ENCODE measurements around the gene FAR2.
"Not testable (repeated sequence)": the region's sequence is repeated elsewhere in the genome, so short reads cannot be mapped to it uniquely, and the experiment has no call there.

Gene FAR2

DNA sequence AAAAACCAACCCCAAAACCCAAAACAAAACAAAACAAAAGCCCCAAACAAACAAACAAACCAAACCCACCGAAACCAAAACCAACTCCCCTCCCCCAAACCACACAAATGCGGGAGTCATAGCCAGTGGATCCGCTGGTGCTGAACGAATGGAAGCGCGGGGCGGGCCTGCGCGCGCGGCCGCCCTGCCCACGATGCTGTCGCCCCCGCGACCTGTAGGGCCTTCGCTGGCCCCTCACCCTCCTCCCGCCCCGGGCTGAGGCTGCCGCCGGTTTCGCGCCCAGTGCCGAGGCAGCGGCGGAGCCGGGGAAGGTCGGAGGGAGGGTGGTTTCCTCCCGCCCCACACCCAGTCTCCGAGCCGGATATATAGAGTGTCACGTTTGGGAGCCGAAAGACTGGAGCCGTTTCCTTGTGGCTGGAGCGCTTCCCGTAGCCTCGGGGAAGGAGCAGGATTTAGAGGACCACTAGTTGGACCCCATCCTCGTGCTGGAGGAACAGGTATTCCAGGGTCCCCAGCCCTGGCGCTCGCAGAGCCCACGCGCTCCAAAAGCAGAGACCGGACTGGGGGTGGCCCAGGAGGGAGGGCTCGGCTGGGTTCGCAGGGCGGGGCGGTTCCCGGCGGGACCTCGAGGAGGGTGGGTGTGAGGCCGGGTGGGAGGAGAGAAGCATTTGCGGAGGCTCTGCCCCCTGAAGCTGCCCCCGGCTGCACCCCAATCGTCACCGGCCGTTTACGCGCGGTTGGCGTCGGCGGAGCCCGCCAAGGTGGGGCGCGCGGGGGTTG lies at the start of gene FAR2:
Gene FAR2 (plus strand): TSS at position 368 of the 780 bp plus-strand sequence. CDS start 121,172 bp downstream, outside the sequence.
- peak in 29 of 56 donors; percentile 22 to 66 (median 46) for DNase-seq

DNA sequence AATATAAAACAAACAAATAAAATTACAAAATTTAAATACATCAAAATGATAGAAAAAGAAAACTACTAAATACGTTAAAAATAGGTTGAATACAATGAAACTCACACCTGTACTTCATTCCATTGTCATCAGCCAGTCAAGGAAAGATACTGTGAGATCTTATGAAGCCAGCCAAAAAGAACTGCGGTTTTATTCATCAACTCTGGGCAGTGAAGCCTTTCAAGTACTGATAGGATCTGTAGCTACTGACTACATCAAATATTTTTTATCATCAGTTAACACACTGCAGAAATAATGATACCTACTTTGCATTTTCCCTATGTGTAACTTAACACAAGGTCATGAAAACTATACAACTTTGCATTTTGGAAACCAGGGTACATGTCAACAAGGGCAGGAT lies 46.3 kb upstream of the FAR2 start:
- no peak for DNase-seq

DNA sequence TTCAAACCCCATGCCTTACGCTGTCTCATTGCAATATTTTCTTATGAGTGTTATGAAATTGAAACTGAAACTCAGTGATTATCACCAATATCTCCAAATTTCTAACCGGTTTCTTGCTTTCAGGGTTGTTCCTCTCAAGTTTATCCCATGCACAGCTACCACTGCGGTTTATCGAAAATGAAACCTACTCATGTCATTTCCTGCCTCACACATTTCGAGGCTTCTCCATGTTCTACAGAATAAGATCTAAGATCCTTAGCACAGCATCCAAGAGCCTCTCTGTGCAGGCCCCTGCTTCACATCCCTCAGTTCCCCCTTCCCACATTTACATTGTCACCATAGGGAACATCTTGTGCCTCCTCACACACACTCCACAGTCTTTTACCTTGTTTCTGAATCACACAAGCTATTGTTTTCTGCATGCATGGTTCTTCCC lies 45.5 kb upstream of the FAR2 start:
- DNase-seq: no peak

DNA sequence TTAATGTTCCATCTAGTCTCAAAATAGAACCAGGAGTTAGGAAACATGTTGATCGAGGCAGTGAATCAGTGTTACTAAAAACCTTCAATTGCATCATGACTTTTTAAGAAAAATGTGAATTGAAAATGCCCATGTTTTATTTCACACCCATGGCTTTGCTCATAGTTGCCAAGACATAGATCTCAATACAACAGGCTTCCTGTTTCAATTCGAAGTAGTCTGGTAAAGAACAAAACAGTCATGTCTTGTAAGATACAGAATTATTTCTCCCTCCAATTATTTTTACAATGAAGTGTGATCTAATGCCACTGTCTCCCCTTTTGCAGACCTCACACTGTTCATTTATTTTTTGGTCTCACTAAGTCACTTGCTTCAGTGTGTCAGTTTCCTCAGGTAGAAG lies 44.6 kb upstream of the FAR2 start:
- DNase-seq: no peak

DNA sequence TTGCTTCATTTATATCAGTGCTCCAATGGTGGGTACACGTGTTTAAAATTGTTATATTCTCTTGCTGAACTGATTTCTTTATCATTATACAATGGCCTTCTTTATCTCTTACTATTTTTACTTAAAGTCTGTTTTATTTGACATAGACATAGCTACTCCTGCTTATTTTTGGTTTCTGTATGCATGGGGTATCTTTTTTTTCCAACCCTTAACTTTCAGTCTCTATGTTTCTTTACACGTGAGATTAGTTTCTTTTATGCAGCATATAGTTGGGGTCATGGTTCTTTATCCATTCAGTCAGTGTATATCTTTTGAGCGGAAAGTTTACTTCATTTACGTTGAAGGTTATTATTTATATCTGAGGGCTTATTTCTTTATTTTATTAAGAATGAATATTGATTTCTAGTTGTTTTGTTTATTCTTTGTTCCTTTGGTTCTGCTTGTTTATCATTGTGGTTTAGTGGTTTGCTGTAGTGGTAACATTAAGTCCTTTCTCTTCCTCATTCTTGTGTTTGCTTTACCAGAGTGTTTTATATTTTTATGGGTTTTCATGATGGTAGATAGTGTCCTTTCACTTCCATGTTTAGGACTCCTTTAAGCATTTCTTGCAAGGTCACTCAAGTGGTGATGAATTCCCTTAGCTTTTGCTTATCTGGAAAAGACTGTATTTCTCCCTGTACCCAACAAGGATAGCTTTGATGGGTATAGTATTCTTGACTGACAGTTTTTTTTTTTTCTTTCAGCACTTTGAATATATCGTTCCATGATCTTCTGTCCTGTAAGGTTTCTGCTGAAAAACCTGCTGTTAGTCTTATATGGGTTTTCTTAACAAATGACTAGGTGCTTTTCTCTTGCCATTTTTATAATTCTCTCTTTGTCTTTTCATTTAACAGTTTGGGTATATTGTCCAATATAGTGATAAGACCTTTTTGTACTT lies 38.3 kb upstream of the FAR2 start:
- DNase-seq: no peak

DNA sequence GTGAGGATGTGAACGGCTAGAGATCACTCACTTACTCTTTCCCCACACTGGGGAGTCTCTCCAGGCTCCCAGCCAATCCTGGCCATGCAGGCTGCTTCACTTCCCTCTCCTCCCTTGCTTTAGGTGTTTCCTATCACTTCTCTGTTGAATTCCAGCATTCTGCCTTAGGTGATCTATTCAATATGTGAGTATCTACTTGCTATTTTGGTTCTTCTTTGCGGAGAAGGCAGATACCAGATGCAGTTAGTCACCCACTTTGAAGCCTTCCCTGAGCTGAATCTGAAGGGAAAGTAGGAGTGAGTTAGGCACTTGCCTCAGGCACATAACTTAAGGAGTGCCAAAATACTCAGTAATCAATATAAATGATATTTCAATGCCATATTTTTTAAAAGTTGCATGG lies 36.0 kb upstream of the FAR2 start:
- DNase-seq: peak in 7 of 56 donors; percentile 2 to 44 (median 18)

DNA sequence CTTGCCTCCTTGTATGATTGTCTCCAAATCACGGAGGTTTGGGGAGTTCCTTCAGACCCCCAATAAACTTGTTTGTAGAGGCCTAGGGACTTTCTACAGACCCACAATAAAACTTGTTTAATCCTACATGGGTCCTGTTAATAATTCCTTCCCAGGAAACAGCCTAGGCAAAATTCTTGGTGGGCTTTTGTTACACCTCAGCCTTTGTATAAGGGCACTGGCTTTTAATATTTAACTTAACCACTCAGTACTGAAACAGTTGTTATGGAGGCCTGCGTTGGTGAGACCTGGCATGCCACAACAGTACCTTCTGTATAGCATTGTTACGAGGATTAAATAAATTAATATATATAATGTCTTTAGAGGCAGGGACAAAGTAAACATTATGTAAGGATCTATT lies 32.7 kb upstream of the FAR2 start:
- DNase-seq: no peak

DNA sequence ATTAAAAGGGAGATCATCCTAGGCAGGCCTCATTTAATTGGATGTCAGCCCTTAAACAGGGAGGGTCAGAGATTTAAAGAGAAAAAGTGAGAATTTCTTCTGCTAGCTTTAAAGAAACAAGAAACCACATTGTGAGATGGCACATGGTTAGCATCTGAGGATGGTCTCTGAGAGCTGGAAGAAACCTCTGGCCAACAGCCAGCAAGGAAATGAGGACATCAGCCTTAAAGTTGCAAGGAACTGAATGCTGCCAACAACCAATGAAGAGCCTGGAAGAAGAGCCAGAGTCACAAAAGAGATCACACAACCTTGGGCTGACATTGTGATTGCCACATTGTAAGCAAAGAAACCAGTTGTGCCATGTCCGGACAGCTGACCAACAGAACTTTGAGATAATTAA lies 17.5 kb upstream of the FAR2 start:
- no peak for DNase-seq

DNA sequence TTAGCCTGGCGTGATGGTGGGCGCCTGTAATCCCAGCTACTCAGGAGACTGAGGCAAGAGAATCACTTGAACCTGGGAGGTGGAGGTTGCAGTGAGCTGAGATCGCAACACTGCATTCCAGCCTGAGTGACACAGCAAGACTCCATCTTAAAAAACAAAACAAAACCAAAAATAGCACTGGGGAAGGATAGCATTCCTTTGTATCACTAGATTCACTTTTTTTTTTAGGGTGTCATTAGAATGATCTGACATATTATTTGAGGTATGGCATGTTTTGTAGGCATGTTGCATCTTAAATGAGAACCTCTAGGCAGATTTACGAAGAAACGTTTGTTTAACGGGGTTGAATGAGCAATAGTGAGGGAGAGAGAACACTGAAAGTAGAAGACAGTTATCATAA lies 16.8 kb upstream of the FAR2 start:
- DNase-seq: no peak

DNA sequence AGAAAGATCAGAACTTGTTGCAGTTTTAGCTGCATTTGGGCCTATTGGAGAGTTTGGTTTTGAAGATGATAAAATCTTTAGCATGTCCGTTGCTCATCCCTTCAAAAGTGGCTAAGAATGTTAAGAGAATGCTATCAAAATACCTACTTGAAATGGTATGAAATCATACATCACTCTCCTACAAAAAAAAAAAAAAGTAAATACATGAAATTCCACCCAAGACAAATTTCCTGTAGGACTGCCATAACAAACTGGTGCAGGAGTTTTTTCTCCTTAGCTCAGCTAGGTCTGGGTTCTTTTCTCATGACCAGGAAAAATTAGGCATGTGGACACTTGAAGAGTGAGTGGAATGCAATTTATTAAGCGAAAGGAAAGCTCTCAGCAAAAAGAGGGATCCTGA lies 15.9 kb upstream of the FAR2 start:
- DNase-seq: no peak

DNA sequence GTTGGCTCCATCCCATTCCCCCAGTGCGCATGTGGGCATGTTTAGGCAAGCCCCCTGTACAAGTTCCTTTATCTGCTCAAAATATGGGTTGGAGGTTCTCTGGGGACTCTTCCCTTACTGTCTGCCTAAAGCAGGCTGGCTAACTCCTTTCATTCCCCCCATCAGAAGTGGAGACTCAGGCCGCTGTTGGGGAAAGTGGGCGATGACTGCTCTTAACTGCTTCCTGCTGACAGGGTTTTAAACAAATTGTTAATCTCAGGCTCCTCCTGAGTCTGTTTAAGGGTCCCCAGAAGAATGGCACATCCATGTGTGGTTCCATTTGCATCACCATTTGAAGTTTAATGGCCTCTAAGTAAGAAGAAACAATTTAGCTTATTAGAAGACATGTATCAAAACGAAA lies 15.4 kb upstream of the FAR2 start:
- DNase-seq: no peak

DNA sequence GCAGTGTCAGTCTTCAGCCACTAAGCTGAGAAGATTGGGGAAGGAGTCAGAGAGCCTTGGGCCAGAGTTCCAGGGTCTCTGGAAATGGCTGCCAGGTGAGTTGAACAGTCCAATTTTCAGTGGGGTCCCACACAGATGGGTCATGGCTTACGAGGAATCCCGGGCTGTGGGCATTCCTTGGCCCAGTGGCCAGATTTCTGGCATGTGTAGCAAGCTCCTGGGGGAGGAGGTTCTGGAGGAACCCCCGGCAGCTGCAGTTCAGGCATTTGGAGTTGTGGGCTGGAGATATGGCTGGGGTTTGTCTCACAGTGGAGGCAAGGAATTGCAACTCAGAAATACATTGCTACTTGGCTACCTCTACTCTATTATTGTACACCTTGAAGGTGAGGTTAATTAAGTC lies 10.8 kb upstream of the FAR2 start:
- not testable (repeated sequence) for DNase-seq

DNA sequence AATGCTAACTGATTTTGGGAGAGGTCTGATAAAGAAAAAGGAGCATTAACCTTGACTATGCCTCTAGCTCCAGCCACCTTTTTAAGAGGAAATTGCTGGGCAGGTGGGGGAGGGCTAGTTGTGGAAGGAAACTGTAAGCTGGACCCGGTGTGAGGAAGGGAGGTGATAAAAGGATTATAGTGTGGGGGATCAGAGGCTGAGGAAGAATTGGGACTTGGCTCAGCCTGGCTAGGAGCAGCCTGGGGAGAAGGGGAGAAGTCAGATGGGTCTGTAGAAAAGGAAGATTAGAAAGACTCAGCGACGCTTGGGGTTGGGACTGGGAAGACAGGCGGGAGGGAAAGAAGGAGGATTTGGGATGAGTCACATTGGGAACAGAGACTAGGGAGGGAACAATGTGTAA lies 10.2 kb upstream of the FAR2 start:
- DNase-seq: not testable (repeated sequence)

DNA sequence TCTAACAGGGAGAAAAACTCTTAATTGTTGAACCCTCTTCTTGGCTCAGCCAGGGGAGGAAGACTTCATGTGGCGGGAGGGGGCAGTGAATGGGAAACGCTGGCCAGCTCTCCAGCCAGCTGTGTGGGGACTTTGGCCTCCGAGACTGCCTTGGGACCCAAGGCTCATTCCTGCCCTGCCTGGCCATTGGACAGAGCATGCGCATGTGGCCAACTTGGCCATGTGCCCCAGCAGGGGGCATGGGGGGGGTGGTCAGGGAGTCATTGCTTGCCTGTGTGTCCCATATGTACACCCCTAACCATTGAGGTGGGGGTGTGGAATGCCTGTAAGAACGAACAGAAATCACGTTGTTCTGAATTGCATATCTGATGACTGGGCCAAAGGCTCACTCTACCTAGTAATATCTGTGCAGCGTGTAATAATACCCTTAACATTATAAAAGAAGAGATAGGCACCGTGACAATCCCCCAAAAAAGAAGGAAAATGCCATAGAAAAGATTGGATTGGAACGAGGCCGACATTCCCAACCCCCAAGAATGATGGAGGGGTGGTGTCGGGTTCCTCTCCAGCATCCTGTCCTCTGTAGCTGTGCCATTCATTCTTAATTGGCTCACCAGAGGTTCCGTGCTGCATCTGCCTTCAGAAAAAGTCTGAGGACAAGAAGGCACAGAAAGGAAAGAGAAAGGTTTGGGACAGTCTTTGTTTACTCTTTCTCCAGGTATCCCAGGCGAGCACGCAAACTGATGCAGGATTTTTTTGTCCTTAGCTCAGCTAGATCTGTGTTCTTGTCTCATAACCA lies 3.5 kb upstream of the FAR2 start:
- no peak for DNase-seq

DNA sequence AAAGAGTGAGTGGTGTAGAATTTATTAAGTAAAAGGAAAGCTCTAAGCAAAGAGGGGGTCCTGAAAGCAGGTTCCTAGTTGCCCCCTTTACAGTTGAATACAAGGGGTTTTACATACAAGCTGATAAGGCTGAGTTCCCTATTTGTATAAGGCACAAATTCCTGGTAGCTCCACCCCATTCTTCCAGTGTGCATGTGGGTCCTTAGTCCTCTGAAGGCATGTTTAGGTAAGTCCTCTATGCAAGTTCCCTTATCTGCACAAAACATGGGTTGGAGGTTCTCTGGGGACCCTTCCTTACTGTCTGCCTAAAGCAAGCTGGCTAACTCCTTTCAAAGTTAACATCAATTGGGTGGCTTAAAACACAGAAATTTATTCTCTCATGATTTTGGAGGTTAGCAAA lies 2.9 kb upstream of the FAR2 start:
- DNase-seq: no peak

DNA sequence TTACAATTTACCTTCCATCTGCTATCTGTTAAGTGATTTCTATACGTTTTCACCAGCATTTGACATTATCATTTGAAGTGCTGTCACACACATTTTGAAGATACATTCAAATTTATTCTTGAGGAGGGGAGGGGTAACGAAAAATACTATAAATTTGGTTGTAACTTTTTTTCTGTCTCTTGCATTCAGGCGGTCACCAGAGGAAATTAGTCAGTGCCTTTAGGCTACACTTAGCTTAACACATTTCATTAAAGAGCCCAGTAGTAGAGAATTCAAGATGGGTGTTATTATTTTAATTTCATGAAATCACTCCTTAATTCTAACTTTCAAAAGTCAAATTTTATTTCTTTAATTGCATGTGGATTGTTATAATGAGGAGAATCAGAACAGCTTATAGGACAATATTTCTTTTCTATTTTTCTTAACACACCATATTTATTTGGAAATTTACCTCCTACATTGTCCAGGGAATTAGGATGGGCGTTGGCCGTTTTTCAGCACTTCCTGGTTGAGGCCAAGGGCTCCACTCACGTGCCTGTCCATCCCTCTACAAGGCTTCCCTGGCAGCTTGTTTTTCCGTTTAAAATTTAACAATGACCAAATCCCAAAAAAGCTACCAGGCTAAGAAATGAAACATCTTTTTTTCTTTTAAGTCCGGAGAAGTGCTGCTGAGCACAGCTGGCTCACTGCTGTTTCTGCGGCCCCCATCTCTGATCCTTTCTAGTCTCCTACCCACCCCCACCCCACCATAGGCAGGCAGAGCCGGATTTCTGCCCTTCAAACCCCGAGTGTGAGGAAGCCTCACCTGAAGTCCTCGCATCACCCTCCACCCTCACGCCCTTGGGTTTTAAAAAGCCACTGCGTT lies 1.1 kb upstream of the FAR2 start:
- DNase-seq: peak in 1 of 56 donors; percentile 44

DNA sequence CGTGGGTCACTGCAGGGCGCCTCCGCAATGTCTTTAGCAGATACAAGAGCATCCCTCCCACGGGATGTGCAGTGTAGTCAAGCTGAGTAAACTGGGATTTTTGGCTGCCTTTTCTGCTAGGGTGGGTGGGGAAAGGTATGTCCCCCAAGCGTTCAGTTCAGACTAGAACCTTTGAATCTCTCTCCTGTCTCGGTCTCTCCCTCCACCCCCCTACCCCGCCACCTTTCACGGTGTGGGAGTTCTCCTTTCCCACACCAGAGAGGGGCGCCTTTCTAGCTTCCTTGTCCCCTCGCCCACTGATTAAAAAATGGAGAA lies 525 bp upstream of the FAR2 start:
- peak in 13 of 56 donors; percentile 13 to 60 (median 43) for DNase-seq

DNA sequence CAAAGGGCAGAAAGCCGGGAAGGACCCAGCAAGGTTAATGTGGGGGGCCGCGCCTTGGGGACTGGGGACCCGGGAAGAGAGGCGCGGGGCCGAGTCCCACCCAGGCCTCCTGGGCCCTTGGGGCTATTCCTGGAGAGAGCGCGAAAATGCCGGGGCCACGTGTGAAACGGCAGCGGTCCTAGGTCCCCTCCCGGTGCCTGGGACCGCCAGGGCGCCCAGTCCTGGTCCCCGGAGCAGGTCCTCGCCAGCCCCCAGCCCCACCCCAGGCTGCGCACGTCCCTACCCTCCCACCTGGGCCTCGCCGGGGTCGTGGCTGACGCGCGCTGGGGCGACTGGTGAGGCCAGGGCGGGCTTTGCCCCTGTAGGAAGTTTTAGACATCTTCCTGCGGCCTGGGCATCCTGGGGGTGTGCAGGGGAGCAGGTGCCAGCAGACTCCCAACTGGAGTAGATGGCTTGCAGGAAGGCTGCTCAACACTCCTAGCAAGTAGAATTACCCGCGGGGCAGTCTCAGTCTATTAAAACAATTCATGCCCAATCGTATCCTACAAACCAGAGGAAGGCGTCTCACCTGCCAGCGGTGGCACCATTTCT lies 708 bp downstream of the FAR2 start:
- peak in 5 of 56 donors; percentile 21 to 37 (median 35) for DNase-seq

DNA sequence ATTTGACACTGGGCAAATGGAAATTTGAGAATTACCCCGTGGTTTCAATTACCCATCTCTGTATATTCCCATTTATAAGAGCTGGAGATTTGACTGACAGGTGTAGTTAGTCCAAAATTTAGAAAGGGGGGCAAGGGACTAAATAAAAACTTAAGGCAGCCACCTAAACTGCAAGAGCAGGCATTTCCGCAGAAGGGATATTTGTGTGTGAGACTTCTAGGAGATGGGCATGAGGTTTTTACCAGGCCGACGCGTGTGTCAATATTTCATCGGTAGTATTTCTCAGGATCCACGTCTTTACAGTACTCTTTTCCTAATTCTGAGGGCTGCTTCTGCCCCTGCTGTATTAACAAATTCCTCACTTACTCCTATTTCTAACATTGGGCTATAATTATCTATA lies 1.4 kb downstream of the FAR2 start:
- no peak for DNase-seq

DNA sequence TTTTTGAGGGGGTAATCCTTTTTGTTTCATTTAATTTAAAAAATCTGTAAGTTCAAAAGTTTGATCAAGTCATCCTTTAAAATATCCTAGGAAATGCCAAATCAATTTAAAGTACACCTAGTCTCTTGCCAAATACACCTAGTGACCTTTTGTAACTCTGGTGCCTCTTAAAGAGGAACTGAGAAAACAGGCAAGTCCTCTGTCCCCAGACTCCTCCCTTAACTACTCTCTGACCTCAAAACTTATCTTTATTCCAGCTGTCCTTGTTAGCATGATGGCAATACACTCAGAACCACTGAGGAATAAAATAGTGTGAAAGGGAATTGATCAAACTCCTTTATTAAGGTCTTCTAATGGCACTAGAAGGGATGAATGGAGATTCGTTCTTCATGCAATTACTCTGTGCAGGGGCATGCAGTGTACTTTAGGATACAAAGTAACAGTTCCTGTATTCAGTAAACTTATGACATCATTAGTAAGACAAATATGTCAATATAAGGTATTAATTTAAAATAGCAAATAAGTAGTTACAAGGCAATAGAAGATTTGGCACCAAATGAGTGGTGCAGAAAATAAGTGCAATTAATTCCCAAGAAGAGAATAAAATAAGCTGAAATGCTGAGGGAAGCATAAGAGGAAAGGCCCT lies 3.3 kb downstream of the FAR2 start:
- DNase-seq: no peak

All from nucleus accumbens (tissue), 56 donors.